ENCODE data around the gene ARHGAP10.
"Not testable (repeated sequence)": the region's sequence is repeated elsewhere in the genome, so short reads cannot be mapped to it uniquely, and the experiment has no call there.

GRCh38 chr4:147799057-147799456, 67.2 kb downstream of the ARHGAP10 start:
- not testable (repeated sequence) for TF ChIP-seq CTCF, POLR2A (IDR thresholded peaks at IDR 0.05)

Measured in testis (tissue), 2 donors.